SU-DHL-6 (cell line): Measurements from ENCODE around the gene GAS2L2.

ENCODE experiments used
- H2AFZ ChIP-seq: fragments of 200-600 bp; sonication (generic); 2 replicates; pipeline ENCODE4 v1.6.1; 2014; ENCODE audit warnings: low read depth, mild to moderate bottlenecking, moderate library complexity, mixed read lengths, antibody characterized with exemption, low read length; ENCODE audit not compliant: severe bottlenecking
- H3F3A ChIP-seq: fragments of 200-600 bp; shearing (Covaris generic); 2 replicates; pipeline ENCODE4 v1.6.0; 2016; ENCODE audit warnings: antibody characterized with exemption, mild to moderate bottlenecking; ENCODE audit not compliant: insufficient read depth
- H3K27ac ChIP-seq: fragments of 200-600 bp; sonication (generic); 2 replicates; pipeline ENCODE4 v1.5.1; 2016; ENCODE audit warnings: low read depth, mild to moderate bottlenecking, low read length, moderate library complexity, mixed read lengths
- H3K27me3 ChIP-seq: fragments of 200-600 bp; sonication (generic), shearing (Covaris generic); 2 replicates; pipeline ENCODE4 v1.6.0; 2014; ENCODE audit warnings: mild to moderate bottlenecking, low read length
- H3K36me3 ChIP-seq: fragments of 200-600 bp; sonication (generic); 2 replicates; pipeline ENCODE4 v1.6.1; 2014; ENCODE audit warnings: mild to moderate bottlenecking, low read length, mixed read lengths
- H3K4me2 ChIP-seq: fragments of 300-600, 200-600 bp; shearing (Covaris generic), sonication (generic); 2 replicates; pipeline ENCODE4 v1.6.0; 2014; ENCODE audit warnings: low read length, low read depth, mild to moderate bottlenecking; ENCODE audit not compliant: poor library complexity, severe bottlenecking
- H3K4me3 ChIP-seq: fragments of 200-600 bp; sonication (generic); 2 replicates; pipeline ENCODE4 v1.5.1; 2014; ENCODE audit warnings: antibody characterized with exemption, low read length, mild to moderate bottlenecking, mixed read lengths; ENCODE audit not compliant: insufficient read depth, poor library complexity, severe bottlenecking
- H3K79me2 ChIP-seq: fragments of 200-600 bp; sonication (generic); 2 replicates; pipeline ENCODE4 v1.6.1; 2014; ENCODE audit warnings: mild to moderate bottlenecking, low read length, moderate library complexity; ENCODE audit not compliant: insufficient read depth
- H3K9ac ChIP-seq: fragments of 200-600 bp; sonication (generic); 2 replicates; pipeline ENCODE4 v1.7.0; 2014; ENCODE audit warnings: mild to moderate bottlenecking, low read length
- H3K9me2 ChIP-seq: fragments of 200-600 bp; sonication (generic); replicated peaks from 2 replicates; pipeline ENCODE4 v1.6.1; 2014; ENCODE audit warnings: low read length; ENCODE audit not compliant: insufficient read depth
- H3K9me3 ChIP-seq: fragments of 200-600 bp; sonication (generic); 2 replicates; pipeline ENCODE4 v1.6.1; 2014; ENCODE audit warnings: low read length, mixed read lengths; ENCODE audit not compliant: insufficient read depth
- H4K20me1 ChIP-seq: fragments of 200-600 bp; sonication (generic); 2 replicates; pipeline ENCODE4 v1.6.1; 2014; ENCODE audit warnings: low read depth, mild to moderate bottlenecking, antibody characterized with exemption, low read length, moderate library complexity, mixed read lengths
- CTCF ChIP-seq: fragments of 200-600 bp; sonication (generic); IDR thresholded peaks from one replicate; pipeline ENCODE4 v1.5.1; 2017; ENCODE audit warnings: antibody characterized with exemption, mild to moderate bottlenecking, low read length, moderate library complexity; ENCODE audit not compliant: insufficient read depth, poor library complexity, severe bottlenecking
- EZH2phosphoT487 ChIP-seq: fragments of 200-600 bp; sonication (generic), shearing (Covaris generic); conservative IDR thresholded peaks from 2 replicates; pipeline ENCODE4 v1.6.1; 2018; ENCODE audit warnings: mild to moderate bottlenecking, antibody characterized with exemption, low read length, moderate library complexity, mixed read lengths

GAS2L2 gene

GRCh38 chr17:35714988-35715387 is 38.1 kb downstream of the GAS2L2 start:
- H3K9ac ChIP-seq = no peak overlapping the region
- H4K20me1 ChIP-seq = no peaks in the 10 kb centered on the region
- TF ChIP-seq CTCF (no peak), EZH2phosphoT487 (no peak)
- no peak overlapping the region for H3K27ac ChIP-seq
- no peak overlapping the region for H3K4me2 ChIP-seq
- H3K79me2 ChIP-seq = no peaks in the 10 kb centered on the region
- no peaks in the 10 kb centered on the region for H3K9me2 ChIP-seq
- H3K4me3 ChIP-seq = no peak overlapping the region
- H3F3A ChIP-seq = no peaks in the 10 kb centered on the region
- no peaks in the 10 kb centered on the region for H3K27me3 ChIP-seq
- H2AFZ ChIP-seq = no peak overlapping the region
- no peaks in the 10 kb centered on the region for H3K9me3 ChIP-seq
- peaks cover 3% of the 10 kb centered on the region; the same call in 1 of the 2 replicates for H3K36me3 ChIP-seq

- Histone ChIP-seq H3K36me3 (0 out of 2 replicates have a peak, but pooled peaks cover 3% of the 10 kb centered on the region), H3K27me3 (no peaks in the 10 kb centered on the region), H2AFZ (no peak overlapping the region), H3K4me3 (no peak overlapping the region), H3K27ac (no peak overlapping the region), H4K20me1 (no peaks in the 10 kb centered on the region), H3K9me3 (no peaks in the 10 kb centered on the region), H3K4me2 (no peak overlapping the region), H3K9ac (no peak overlapping the region), H3F3A (no peaks in the 10 kb centered on the region; the same call in 1 of the 2 replicates), H3K9me2 (no peaks in the 10 kb centered on the region), H3K79me2 (no peaks in the 10 kb centered on the region)
- no peak for TF ChIP-seq CTCF
- no peak for TF ChIP-seq EZH2phosphoT487
These were observed 39.8 kb downstream of the GAS2L2 start for GRCh38 chr17:35713069-35713728.

GRCh38 chr17:35710950-35711349 is 42.1 kb downstream of the GAS2L2 start:
- H3F3A ChIP-seq = no peaks in the 10 kb centered on the region; the same call in 1 of the 2 replicates
- H3K79me2 ChIP-seq = no peaks in the 10 kb centered on the region
- no peaks in the 10 kb centered on the region for H3K9me3 ChIP-seq
- H3K27me3 ChIP-seq = no peaks in the 10 kb centered on the region
- H3K36me3 ChIP-seq = 0 out of 2 replicates have a peak, but pooled peaks cover 3% of the 10 kb centered on the region
- no peak overlapping the region for H3K9ac ChIP-seq
- H3K27ac ChIP-seq = no peak overlapping the region
- TF ChIP-seq CTCF (no peak), EZH2phosphoT487 (no peak)
- no peak overlapping the region for H3K4me3 ChIP-seq
- H2AFZ ChIP-seq = no peak overlapping the region
- H4K20me1 ChIP-seq = no peaks in the 10 kb centered on the region
- H3K9me2 ChIP-seq = no peaks in the 10 kb centered on the region
- no peak overlapping the region for H3K4me2 ChIP-seq
